ENCODE measurements around the gene BCAS4.

DNA sequence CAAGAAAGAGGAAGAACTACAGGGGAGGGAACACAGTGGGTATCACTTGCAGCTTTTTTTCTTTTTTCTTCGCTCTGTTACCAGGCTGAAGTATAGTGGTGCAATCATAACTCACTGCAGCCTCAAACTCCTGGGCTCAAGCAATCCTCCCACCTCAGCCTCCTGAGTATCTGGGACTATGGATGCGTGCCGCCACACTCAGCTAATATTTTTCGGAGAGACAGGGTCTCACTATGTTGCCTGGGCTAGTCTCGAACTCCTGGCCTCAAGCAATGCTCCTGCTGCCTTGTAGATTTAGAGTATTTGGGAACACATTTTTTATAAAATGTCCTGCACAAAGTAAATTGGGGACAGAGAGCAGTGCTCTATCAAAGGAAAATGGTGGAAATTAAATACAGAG, 35.2 kb upstream of the BCAS4 start:
- TF ChIP-seq, protein P1, sequence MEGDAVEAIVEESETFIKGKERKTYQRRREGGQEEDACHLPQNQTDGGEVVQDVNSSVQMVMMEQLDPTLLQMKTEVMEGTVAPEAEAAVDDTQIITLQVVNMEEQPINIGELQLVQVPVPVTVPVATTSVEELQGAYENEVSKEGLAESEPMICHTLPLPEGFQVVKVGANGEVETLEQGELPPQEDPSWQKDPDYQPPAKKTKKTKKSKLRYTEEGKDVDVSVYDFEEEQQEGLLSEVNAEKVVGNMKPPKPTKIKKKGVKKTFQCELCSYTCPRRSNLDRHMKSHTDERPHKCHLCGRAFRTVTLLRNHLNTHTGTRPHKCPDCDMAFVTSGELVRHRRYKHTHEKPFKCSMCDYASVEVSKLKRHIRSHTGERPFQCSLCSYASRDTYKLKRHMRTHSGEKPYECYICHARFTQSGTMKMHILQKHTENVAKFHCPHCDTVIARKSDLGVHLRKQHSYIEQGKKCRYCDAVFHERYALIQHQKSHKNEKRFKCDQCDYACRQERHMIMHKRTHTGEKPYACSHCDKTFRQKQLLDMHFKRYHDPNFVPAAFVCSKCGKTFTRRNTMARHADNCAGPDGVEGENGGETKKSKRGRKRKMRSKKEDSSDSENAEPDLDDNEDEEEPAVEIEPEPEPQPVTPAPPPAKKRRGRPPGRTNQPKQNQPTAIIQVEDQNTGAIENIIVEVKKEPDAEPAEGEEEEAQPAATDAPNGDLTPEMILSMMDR (IDR thresholded peaks at IDR 0.05) = no peak
- TF ChIP-seq, protein P2, sequence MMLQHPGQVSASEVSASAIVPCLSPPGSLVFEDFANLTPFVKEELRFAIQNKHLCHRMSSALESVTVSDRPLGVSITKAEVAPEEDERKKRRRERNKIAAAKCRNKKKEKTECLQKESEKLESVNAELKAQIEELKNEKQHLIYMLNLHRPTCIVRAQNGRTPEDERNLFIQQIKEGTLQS (CRISPR knock-in tag; conservative IDR thresholded peaks at IDR 0.05) = no peak
- no peak for TF ChIP-seq USF2 (CRISPR knock-in tag; IDR thresholded peaks at IDR 0.05)
- TF ChIP-seq SP1 (CRISPR knock-in tag; conservative IDR thresholded peaks at IDR 0.05) = no peak
- no peak for TF ChIP-seq ESRRA (CRISPR knock-in tag; IDR thresholded peaks at IDR 0.05; ENCODE audit: borderline replicate concordance)
- TF ChIP-seq IRF2 (CRISPR knock-in tag; IDR thresholded peaks at IDR 0.05; ENCODE audit: borderline replicate concordance, low read depth) = no peak
- no peak for TF ChIP-seq ZNF121 (CRISPR knock-in tag; IDR thresholded peaks at IDR 0.05)
- TF ChIP-seq NFATC4 (CRISPR knock-in tag; IDR thresholded peaks at IDR 0.05) = no peak
- no peak for TF ChIP-seq FOXP4 (CRISPR knock-in tag; IDR thresholded peaks at IDR 0.05)
- no peak for TF ChIP-seq JUN (CRISPR knock-in tag; IDR thresholded peaks at IDR 0.05)
- TF ChIP-seq, protein P3, sequence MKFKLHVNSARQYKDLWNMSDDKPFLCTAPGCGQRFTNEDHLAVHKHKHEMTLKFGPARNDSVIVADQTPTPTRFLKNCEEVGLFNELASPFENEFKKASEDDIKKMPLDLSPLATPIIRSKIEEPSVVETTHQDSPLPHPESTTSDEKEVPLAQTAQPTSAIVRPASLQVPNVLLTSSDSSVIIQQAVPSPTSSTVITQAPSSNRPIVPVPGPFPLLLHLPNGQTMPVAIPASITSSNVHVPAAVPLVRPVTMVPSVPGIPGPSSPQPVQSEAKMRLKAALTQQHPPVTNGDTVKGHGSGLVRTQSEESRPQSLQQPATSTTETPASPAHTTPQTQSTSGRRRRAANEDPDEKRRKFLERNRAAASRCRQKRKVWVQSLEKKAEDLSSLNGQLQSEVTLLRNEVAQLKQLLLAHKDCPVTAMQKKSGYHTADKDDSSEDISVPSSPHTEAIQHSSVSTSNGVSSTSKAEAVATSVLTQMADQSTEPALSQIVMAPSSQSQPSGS (CRISPR knock-in tag; IDR thresholded peaks at IDR 0.05; ENCODE audit: borderline replicate concordance, low read depth) = no peak
- TF ChIP-seq SOX15 (CRISPR knock-in tag; IDR thresholded peaks at IDR 0.05) = no peak
